Mammary epithelial cell (primary cell): ENCODE measurements around the gene AHRR.

Experiments
- EZH2 ChIP-seq: IDR thresholded peaks from 2 replicates; pipeline ENCODE4 v1.6.1; 2012; ENCODE audit warnings: low read length, inconsistent platforms, borderline replicate concordance
- TF ChIP-seq, protein P1 (sequence below), 2 donors: IDR thresholded peaks in 1 of 2; conservative IDR thresholded peaks in 1 of 2; 2 replicates each; pipeline ENCODE4 v1.5.1; 2011 to 2012; ENCODE audit warnings: inconsistent platforms in 2 of 2, low read length in 2 of 2, mild to moderate bottlenecking in 2 of 2, control low read depth in 1 of 2, low read depth in 1 of 2; ENCODE audit not compliant: insufficient read depth in 1 of 2; ENCODE audit errors: extremely low read depth in 1 of 2

DNA sequence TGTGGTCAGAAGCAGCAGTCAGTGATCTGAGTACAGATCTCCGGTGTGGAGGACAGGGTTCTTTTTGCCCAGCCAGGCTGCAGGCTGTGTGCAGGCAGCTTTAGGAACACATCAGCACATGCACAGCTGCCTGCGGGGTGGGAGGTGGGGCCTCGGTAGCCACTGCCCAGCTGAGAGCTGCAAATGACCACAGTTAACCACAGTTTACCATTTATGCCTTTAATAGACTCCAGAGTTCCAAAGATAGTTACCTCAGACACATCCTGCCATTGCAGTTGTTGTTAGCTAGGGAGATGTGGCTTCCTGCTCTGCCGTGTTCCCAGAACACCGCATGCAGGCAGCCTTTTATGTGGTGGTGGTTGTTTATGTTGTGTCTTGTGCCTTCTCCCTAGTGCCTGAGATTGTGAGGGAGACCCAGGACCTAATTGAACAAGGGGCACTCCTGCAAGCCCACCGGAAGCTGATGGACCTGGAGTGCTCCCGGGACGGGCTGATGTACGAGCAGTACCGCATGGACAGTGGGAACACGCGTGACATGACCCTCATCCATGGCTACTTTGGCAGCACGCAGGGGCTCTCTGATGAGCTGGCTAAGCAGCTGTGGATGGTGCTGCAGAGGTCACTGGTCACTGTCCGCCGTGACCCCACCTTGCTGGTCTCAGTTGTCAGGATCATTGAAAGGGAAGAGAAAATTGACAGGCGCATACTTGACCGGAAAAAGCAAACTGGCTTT lies 131.6 kb downstream of the AHRR start:
- TF ChIP-seq, protein P1, sequence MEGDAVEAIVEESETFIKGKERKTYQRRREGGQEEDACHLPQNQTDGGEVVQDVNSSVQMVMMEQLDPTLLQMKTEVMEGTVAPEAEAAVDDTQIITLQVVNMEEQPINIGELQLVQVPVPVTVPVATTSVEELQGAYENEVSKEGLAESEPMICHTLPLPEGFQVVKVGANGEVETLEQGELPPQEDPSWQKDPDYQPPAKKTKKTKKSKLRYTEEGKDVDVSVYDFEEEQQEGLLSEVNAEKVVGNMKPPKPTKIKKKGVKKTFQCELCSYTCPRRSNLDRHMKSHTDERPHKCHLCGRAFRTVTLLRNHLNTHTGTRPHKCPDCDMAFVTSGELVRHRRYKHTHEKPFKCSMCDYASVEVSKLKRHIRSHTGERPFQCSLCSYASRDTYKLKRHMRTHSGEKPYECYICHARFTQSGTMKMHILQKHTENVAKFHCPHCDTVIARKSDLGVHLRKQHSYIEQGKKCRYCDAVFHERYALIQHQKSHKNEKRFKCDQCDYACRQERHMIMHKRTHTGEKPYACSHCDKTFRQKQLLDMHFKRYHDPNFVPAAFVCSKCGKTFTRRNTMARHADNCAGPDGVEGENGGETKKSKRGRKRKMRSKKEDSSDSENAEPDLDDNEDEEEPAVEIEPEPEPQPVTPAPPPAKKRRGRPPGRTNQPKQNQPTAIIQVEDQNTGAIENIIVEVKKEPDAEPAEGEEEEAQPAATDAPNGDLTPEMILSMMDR (conservative IDR thresholded peaks at IDR 0.05 in 1 of 2, IDR thresholded peaks at IDR 0.05 in 1 of 2; ENCODE audit: extremely low read depth in 1 of 2, insufficient read depth in 1 of 2, low read depth in 1 of 2, low read length in 2 of 2) = no peak
- TF ChIP-seq EZH2 = no peak
